ENCODE measurements around the gene SNRPA1.

SNRPA1 gene

GRCh38 chr15:101251830-101252820 lies 42.9 kb downstream of the SNRPA1 start, which contains the start of gene CHSY1:
Gene CHSY1, minus strand, starts transcription at chr15:101252048. Its CDS starts 592 bp downstream, at chr15:101251456.
- Histone ChIP-seq H3K4me3 (ENCODE audit: low read depth in 1 of 2, low read length in 1 of 2) (peak within 1 kb of the TSS; percentile 87 to 93), H3K27ac (peak within 1 kb of the TSS; percentile 95), H3K4me1 (ENCODE audit: control insufficient read depth in 1 of 2, insufficient read depth in 1 of 2, low read depth in 1 of 2, low read length in 1 of 2) (peaks cover 46 to 47% of the 10 kb centered on the region in 2 experiments), H3K36me3 (no peaks in the 10 kb centered on the region), H3K9me3 (no peaks in the 10 kb centered on the region), H3K27me3 (no peaks in the 10 kb centered on the region)
- TF ChIP-seq CTCF (IDR thresholded peaks at IDR 0.05), result peak; percentile 36

GRCh38 chr15:101250873-101251829 lies 43.9 kb downstream of the SNRPA1 start:
- H3K36me3 ChIP-seq, result no peaks in the 10 kb centered on the region
- H3K27me3 ChIP-seq, result no peaks in the 10 kb centered on the region
- TF ChIP-seq CTCF (IDR thresholded peaks at IDR 0.05), result no peak
- peaks cover 56 to 57% of the 10 kb centered on the region in 2 experiments for H3K4me1 ChIP-seq (ENCODE audit: control insufficient read depth in 1 of 2, insufficient read depth in 1 of 2, low read depth in 1 of 2, low read length in 1 of 2)
- peak overlapping the region; percentile 87 to 93 for H3K4me3 ChIP-seq (ENCODE audit: low read depth in 1 of 2, low read length in 1 of 2)
- peak overlapping the region; percentile 95 for H3K27ac ChIP-seq
- H3K9me3 ChIP-seq, result no peaks in the 10 kb centered on the region

GRCh38 chr15:101250341-101250831 lies 44.7 kb downstream of the SNRPA1 start:
- Histone ChIP-seq H3K4me1 (ENCODE audit: control insufficient read depth in 1 of 2, insufficient read depth in 1 of 2, low read depth in 1 of 2, low read length in 1 of 2) (peaks cover 63 to 65% of the 10 kb centered on the region in 2 experiments), H3K9me3 (no peaks in the 10 kb centered on the region), H3K4me3 (ENCODE audit: low read depth in 1 of 2, low read length in 1 of 2) (peak overlapping the region; percentile 86 to 87), H3K27ac (peak overlapping the region; percentile 95), H3K27me3 (no peaks in the 10 kb centered on the region), H3K36me3 (no peaks in the 10 kb centered on the region)
- TF ChIP-seq CTCF (IDR thresholded peaks at IDR 0.05), result no peak

GRCh38 chr15:101248274-101248673 lies 46.8 kb downstream of the SNRPA1 start:
- H3K4me1 ChIP-seq (ENCODE audit: control insufficient read depth in 1 of 2, insufficient read depth in 1 of 2, low read depth in 1 of 2, low read length in 1 of 2), result peaks cover 85% of the 10 kb centered on the region in 2 experiments
- H3K27me3 ChIP-seq, result no peaks in the 10 kb centered on the region
- no peak for TF ChIP-seq CTCF (IDR thresholded peaks at IDR 0.05)
- H3K27ac ChIP-seq, result peak overlapping the region; percentile 97
- no peaks in the 10 kb centered on the region for H3K9me3 ChIP-seq
- no peaks in the 10 kb centered on the region for H3K36me3 ChIP-seq
- peak overlapping the region; percentile 86 to 87 for H3K4me3 ChIP-seq (ENCODE audit: low read depth in 1 of 2, low read length in 1 of 2)

All from neutrophil (primary cell).